ENCODE measurements around the gene IGF2R.

DNA sequence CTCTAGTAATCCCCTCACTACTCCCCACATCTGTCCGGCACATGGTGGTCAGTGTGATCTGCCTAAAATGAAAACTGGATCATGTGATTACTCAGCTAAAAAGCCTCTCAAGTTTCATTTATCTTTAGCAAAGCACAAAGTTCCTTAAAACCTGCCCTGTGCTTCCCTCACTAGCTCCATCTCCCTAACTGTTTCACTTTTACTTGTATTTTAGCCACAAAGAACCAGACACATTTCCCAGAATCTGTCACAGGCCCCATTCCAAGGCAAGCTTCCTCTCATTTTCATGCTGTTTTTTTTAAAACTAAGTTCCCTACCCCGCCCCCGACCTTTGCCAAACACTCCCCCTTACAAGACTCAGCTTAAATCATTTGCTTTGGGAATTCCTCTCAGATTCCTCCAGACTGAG, 8.9 kb upstream of the IGF2R start:
- no peak for TF ChIP-seq CTCF (IDR thresholded peaks at IDR 0.05; ENCODE audit: borderline replicate concordance, extremely low read depth, low read length, poor library complexity, severe bottlenecking)
- no peak for TF ChIP-seq EZH2 (IDR thresholded peaks at IDR 0.05; ENCODE audit: borderline replicate concordance, low read depth, low read length, severe bottlenecking)
